ENCODE data around the gene THADA.

Gene THADA

GRCh38 chr2:43429369-43429768 lies 166.5 kb downstream of the THADA start (continued):
- TF ChIP-seq ZNF223 (tag by site-specific recombination; IDR thresholded peaks at IDR 0.05): no peak
- no peak for TF ChIP-seq ZNF391 (tag by site-specific recombination; IDR thresholded peaks at IDR 0.05; ENCODE audit: borderline replicate concordance, low read depth)
- TF ChIP-seq ELK4 (IDR thresholded peaks at IDR 0.05; ENCODE audit: borderline replicate concordance, low read depth, low read length): no peak
- no peak for TF ChIP-seq SCRT2 (tag by site-specific recombination; IDR thresholded peaks at IDR 0.05)
- TF ChIP-seq ZNF677 (tag by site-specific recombination; IDR thresholded peaks at IDR 0.05): no peak
- no peak for TF ChIP-seq ZNF518A (tag by site-specific recombination; conservative IDR thresholded peaks at IDR 0.05; ENCODE audit: low read depth)

GRCh38 chr2:43427032-43427424 lies 168.8 kb downstream of the THADA start:
- Histone ChIP-seq H3K9me3 (ENCODE audit: control insufficient read depth, insufficient read depth, low read depth, low read length) (no peaks in the 10 kb centered on the region), H3K27ac (ENCODE audit: extremely low read depth, low read depth, low read length) (no peak overlapping the region), H3K4me3 (ENCODE audit: low read depth, low read length) (no peak overlapping the region), H3K4me1 (ENCODE audit: control insufficient read depth, insufficient read depth, low read length) (no peaks in the 10 kb centered on the region), H3K36me3 (ENCODE audit: control insufficient read depth in 2 of 2, insufficient read depth in 1 of 2, low read length in 2 of 2) (no peaks in the 10 kb centered on the region)
- POLR2A ChIA-PET: interaction anchor here (0.7 kb wide), 1 partner anchor 1465 kb away, joined by 3 read pairs; no protein-coding TSS in a partner anchor
- CTCF ChIA-PET: no interaction called here
- TF ChIP-seq KLF16 (tag by site-specific recombination; IDR thresholded peaks at IDR 0.05) (no peak), ZBTB21 (tag by site-specific recombination; IDR thresholded peaks at IDR 0.05) (no peak), ZNF366 (tag by site-specific recombination; conservative IDR thresholded peaks at IDR 0.05) (no peak), ZNF133 (tag by site-specific recombination; IDR thresholded peaks at IDR 0.05) (peak; percentile 29; the same call in 1 of the 2 replicates), ZNF580 (tag by site-specific recombination; IDR thresholded peaks at IDR 0.05) (no peak)

GRCh38 chr2:43426305-43427031 lies 169.4 kb downstream of the THADA start:
- Histone ChIP-seq H3K4me1 (ENCODE audit: control insufficient read depth, insufficient read depth, low read length) (no peaks in the 10 kb centered on the region), H3K9me3 (ENCODE audit: control insufficient read depth, insufficient read depth, low read depth, low read length) (no peaks in the 10 kb centered on the region), H3K27ac (ENCODE audit: extremely low read depth, low read depth, low read length) (no peak overlapping the region), H3K36me3 (ENCODE audit: control insufficient read depth in 2 of 2, insufficient read depth in 1 of 2, low read length in 2 of 2) (no peaks in the 10 kb centered on the region), H3K4me3 (ENCODE audit: low read depth, low read length) (no peak overlapping the region)
- ChIA-PET POLR2A (interaction anchor here (0.7 kb wide), 1 partner anchor 1464 kb away, joined by 3 read pairs; no protein-coding TSS in a partner anchor), CTCF (no interaction called here)
- TF ChIP-seq ZNF211 (tag by site-specific recombination; IDR thresholded peaks at IDR 0.05; ENCODE audit: low read depth) (no peak), ZNF341 (tag by site-specific recombination; IDR thresholded peaks at IDR 0.05; ENCODE audit: low read depth) (no peak), CTCF (tag by site-specific recombination; IDR thresholded peaks at IDR 0.05) (no peak), ZNF24 (tag by site-specific recombination; IDR thresholded peaks at IDR 0.05) (no peak), ZBTB7A (tag by site-specific recombination; IDR thresholded peaks at IDR 0.05; ENCODE audit: low read depth) (no peak), ZNF221 (tag by site-specific recombination; IDR thresholded peaks at IDR 0.05; ENCODE audit: borderline replicate concordance) (no peak), ZNF560 (tag by site-specific recombination; IDR thresholded peaks at IDR 0.05; ENCODE audit: borderline replicate concordance) (no peak), ZNF138 (tag by site-specific recombination; IDR thresholded peaks at IDR 0.05; ENCODE audit: borderline replicate concordance) (no peak), ZFP69B (tag by site-specific recombination; IDR thresholded peaks at IDR 0.05) (no peak), ZFP37 (tag by site-specific recombination; IDR thresholded peaks at IDR 0.05) (no peak), ZNF350 (tag by site-specific recombination; IDR thresholded peaks at IDR 0.05) (no peak), ZNF239 (tag by site-specific recombination; IDR thresholded peaks at IDR 0.05) (no peak)

All from HEK293 (cell line).